BLaER1 treated with 17β-estradiol and CSF1 and Interleukin-3, amounts not matched to agents 10 nM and 100 nM (cell line): ENCODE data around the gene SEC24C.
"Not testable (repeated sequence)": the region's sequence is repeated elsewhere in the genome, so short reads cannot be mapped to it uniquely, and the experiment has no call there.

Experiments used
- H3K27ac ChIP-seq, 11 experiments: shearing (Covaris generic); formaldehyde crosslinking; 2 replicates each; pipeline ENCODE4 v1.8.1; 2022
- H3K27me3 ChIP-seq, 11 experiments: shearing (Covaris generic); formaldehyde crosslinking; 2 replicates each; pipeline ENCODE4 v1.8.1; 2022
- H3K36me3 ChIP-seq, 11 experiments: shearing (Covaris generic); formaldehyde crosslinking; 2 replicates each; pipeline ENCODE4 v1.8.1; 2022
- H3K4me1 ChIP-seq, 10 experiments: shearing (Covaris generic); formaldehyde crosslinking; 2 replicates each; pipeline ENCODE4 v1.8.1; 2022
- H3K4me2 ChIP-seq, 11 experiments: shearing (Covaris generic); formaldehyde crosslinking; 2 replicates each; pipeline ENCODE4 v1.8.1; 2022
- H3K4me3 ChIP-seq, 10 experiments: shearing (Covaris generic); formaldehyde crosslinking; 2 replicates each; pipeline ENCODE4 v1.8.1; 2022
- H3K9ac ChIP-seq, 11 experiments: shearing (Covaris generic); formaldehyde crosslinking; 2 replicates each; pipeline ENCODE4 v1.8.1; 2022
- H3K9me3 ChIP-seq, 11 experiments: shearing (Covaris generic); formaldehyde crosslinking; replicated peaks in 1 of 11; 2 replicates each; pipeline ENCODE4 v1.8.1; 2022
- H4K20me1 ChIP-seq, 11 experiments: shearing (Covaris generic); formaldehyde crosslinking; 2 replicates each; pipeline ENCODE4 v1.8.1; 2022
- Cebpa-rat ChIP-seq, 11 experiments: shearing (Covaris generic); IDR thresholded peaks; 2 replicates each; pipeline ENCODE4 v1.8.1; 2022

Gene SEC24C

DNA sequence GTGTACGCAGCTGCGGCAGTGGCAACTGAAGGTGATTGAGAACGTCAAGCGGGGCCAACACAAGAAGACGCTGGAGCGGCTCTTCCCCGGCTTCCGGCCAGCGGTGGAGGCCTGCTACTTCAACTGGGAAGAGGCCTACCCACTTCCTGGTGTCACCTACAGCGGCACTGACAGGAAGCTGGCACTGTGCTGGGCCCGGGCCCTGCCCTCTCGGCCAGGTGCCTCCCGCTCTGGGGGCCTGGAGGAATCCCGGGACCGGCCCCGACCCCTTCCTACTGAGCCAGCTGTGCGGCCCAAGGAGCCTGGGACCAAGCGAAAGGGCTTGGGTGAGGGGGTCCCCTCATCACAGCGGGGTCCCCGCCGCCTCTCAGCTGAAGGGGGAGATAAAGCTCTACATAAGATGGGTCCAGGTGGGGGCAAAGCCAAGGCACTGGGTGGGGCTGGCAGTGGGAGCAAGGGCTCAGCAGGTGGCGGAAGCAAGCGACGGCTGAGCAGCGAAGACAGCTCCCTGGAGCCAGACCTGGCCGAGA lies 47.8 kb downstream of the SEC24C start:
- peaks cover 80 to 94% (median 87%) of the 10 kb centered on the region in 11 experiments for H3K36me3 ChIP-seq
- H3K27ac ChIP-seq, result no peak overlapping the region
- peaks cover 15 to 84% (median 23%) of the 10 kb centered on the region in 11 experiments; a peak in 20 of 22 replicates for H4K20me1 ChIP-seq
- H3K27me3 ChIP-seq, result no peaks in the 10 kb centered on the region
- TF ChIP-seq Cebpa-rat (IDR thresholded peaks at IDR 0.05), result no peak
- H3K4me1 ChIP-seq, result peaks cover 7 to 15% (median 8%) of the 10 kb centered on the region in 10 experiments; a peak in 19 of 20 replicates
- H3K4me3 ChIP-seq, result no peak overlapping the region
- H3K4me2 ChIP-seq, result no peak overlapping the region
- H3K9me3 ChIP-seq, result no peaks in the 10 kb centered on the region
- no peak overlapping the region for H3K9ac ChIP-seq

DNA sequence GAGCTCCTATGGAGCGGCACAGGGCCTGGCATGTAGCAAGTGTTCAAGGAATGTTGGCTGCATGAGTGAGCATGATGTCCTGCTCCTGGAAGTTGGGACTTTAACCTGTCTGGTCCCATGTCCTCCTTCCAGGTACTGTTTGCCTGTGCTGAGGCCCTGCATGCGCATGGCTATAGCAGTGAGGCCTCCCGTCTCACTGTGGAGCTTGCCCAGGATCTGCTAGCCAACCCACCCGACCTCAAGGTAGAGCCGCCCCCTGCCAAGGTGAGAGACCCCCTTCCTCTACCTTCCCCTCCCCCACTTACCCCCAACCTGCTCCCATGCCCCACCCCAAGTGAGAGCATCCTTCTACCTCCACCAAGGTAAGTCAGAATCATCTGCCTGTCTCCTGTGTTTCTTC lies 49.3 kb downstream of the SEC24C start:
- no peak for TF ChIP-seq Cebpa-rat (IDR thresholded peaks at IDR 0.05)

DNA sequence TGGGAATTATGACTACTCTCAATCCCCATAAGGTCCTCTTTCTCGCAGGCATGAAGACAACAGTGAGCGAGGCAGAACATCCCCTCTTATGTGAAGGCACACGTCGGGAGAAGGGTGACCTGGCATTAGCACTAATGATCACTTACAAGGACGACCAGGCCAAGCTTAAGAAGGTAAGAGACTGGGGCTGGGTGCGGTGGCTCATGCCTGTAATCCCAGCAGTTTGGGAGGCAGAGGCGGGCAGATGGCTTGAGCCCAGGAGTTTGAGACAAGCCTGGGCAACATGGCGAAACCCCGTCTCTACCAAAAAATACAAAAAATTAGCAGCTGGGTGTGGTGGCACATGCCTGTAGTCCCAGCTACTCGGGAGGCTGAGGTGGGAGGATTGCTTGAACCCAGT lies 51.3 kb downstream of the SEC24C start:
- H3K9me3 ChIP-seq, H3K4me2 ChIP-seq, H3K4me1 ChIP-seq, H3K27ac ChIP-seq, H3K4me3 ChIP-seq, H3K27me3 ChIP-seq, H3K9ac ChIP-seq: not testable (repeated sequence)
- Histone ChIP-seq H4K20me1 (peaks cover 0 to 85% (median 4%) of the 10 kb centered on the region in 11 experiments; a peak in 11 of 22 replicates), H3K36me3 (peaks cover 99 to 100% (median 100%) of the 10 kb centered on the region in 11 experiments)

More for the DNA sequence above, 49.3 kb downstream of the SEC24C start:
- no peak overlapping the region for H3K27ac ChIP-seq
- H3K4me3 ChIP-seq, result no peak overlapping the region
- H3K4me1 ChIP-seq, result peaks cover 0 to under 1% (median 0%) of the 10 kb centered on the region in 10 experiments; a peak in 2 of 20 replicates
- H4K20me1 ChIP-seq, result peaks cover under 1 to 84% (median 13%) of the 10 kb centered on the region in 11 experiments; a peak in 17 of 22 replicates
- H3K9ac ChIP-seq, result no peak overlapping the region
- no peaks in the 10 kb centered on the region for H3K9me3 ChIP-seq
- H3K36me3 ChIP-seq, result peaks cover 96 to 100% (median 99%) of the 10 kb centered on the region in 11 experiments
- H3K27me3 ChIP-seq, result no peaks in the 10 kb centered on the region
- no peak overlapping the region for H3K4me2 ChIP-seq

DNA sequence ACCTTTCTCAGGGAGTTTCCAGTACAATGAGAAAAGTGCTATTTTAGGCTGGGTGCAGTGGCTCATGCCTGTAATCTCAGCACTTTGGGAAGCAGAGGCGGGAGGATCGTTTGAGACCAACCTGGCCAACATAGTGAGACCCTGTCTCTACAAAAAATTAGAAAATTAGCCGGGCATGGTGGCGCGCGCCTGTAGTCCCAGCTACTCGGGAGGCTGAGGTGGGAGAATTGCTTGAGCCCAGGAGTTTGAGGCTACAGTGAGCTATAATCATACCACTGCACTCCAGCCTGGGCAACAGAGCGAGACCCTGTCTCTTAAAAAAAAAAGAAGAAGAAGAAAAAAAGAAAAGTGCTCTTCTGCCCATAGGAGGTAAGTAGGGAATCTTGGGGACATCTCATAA lies 51.9 kb downstream of the SEC24C start:
- not testable (repeated sequence) for H3K4me1 ChIP-seq, H3K4me2 ChIP-seq, H3K27me3 ChIP-seq, H3K9ac ChIP-seq, H3K4me3 ChIP-seq, H3K27ac ChIP-seq, H3K9me3 ChIP-seq
- Histone ChIP-seq H4K20me1 (peaks cover 0 to 84% (median 4%) of the 10 kb centered on the region in 11 experiments; a peak in 12 of 22 replicates), H3K36me3 (peaks cover 97 to 100% (median 99%) of the 10 kb centered on the region in 11 experiments)

DNA sequence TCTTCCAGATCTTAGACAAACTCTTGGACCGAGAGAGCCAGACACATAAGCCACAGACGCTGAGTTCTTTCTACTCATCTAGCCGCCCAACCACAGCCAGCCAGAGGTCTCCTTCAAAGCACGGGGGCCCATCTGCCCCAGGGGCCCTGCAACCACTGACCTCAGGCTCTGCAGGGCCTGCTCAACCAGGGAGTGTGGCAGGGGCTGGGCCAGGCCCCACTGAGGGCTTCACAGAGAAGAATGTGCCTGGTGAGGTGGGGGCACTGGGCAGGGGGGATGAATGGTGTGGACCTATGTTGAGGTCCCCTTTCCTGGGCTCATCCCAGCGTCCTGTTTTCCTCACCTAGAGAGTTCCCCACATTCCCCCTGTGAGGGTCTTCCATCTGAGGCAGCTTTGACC lies 52.6 kb downstream of the SEC24C start:
- no peak overlapping the region for H3K27ac ChIP-seq
- no peaks in the 10 kb centered on the region for H3K9me3 ChIP-seq
- H4K20me1 ChIP-seq, result peaks cover 0 to 84% (median 5%) of the 10 kb centered on the region in 11 experiments; a peak in 12 of 22 replicates
- H3K4me1 ChIP-seq, result no peaks in the 10 kb centered on the region; a peak in 1 of 20 replicates
- no peak overlapping the region for H3K9ac ChIP-seq
- no peaks in the 10 kb centered on the region for H3K27me3 ChIP-seq
- H3K36me3 ChIP-seq, result peaks cover 97 to 100% (median 99%) of the 10 kb centered on the region in 11 experiments
- H3K4me3 ChIP-seq, result no peak overlapping the region
- H3K4me2 ChIP-seq, result no peak overlapping the region
- no peak for TF ChIP-seq Cebpa-rat (IDR thresholded peaks at IDR 0.05)

DNA sequence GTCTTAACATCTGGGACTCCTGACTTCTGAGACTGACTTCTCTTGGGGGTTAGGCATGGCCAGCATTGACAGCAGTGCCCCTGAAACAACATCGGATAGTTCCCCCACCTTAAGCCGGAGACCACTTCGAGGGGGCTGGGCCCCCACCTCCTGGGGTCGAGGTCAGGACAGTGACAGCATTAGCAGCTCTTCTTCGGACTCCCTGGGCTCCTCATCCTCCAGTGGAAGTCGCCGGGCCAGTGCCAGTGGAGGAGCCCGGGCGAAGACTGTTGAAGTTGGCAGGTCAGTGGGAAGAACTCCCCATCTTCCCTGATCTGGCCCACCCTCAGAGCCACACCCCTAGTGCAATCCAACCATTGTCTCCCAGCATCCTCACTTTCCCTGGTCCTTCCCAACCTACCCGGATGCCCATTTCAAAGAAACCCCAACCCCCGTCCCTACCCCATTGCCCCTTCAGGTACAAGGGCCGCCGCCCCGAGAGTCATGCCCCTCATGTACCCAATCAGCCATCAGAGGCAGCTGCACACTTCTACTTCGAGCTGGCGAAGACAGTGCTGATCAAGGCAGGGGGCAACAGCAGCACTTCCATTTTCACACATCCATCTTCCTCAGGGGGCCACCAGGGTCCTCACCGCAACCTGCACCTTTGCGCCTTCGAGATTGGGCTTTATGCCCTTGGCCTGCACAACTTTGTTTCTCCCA lies 53.3 kb downstream of the SEC24C start:
- Histone ChIP-seq H3K27ac (no peak overlapping the region), H3K4me3 (no peak overlapping the region), H3K27me3 (no peaks in the 10 kb centered on the region), H3K36me3 (peaks cover 97 to 100% (median 99%) of the 10 kb centered on the region in 11 experiments), H4K20me1 (peaks cover 0 to 84% (median 9%) of the 10 kb centered on the region in 11 experiments; a peak in 12 of 22 replicates), H3K9me3 (no peaks in the 10 kb centered on the region), H3K4me1 (peaks cover 0 to 7% (median 0%) of the 10 kb centered on the region in 10 experiments; a peak in 4 of 20 replicates), H3K9ac (no peak overlapping the region), H3K4me2 (no peak overlapping the region)
- TF ChIP-seq Cebpa-rat (IDR thresholded peaks at IDR 0.05), result no peak

DNA sequence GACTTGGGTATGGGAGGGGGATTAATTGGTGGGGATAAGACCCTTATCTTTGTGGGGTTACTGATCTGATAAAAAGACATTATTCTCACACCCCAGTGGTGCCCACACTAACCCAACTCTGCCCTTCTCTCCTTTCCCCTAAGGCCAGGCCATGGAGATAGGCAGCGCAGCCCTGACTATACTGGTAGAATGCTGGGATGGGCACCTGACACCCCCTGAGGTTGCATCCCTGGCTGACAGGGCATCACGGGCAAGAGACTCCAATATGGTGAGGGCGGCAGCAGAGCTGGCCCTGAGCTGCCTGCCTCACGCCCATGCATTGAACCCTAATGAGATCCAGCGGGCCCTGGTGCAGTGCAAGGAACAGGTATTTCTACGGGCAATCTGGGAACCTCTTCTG lies 53.9 kb downstream of the SEC24C start:
- H3K9me3 ChIP-seq, result no peaks in the 10 kb centered on the region
- no peak overlapping the region for H3K4me2 ChIP-seq
- H3K27me3 ChIP-seq, result no peaks in the 10 kb centered on the region
- peaks cover 97 to 100% (median 99%) of the 10 kb centered on the region in 11 experiments for H3K36me3 ChIP-seq
- TF ChIP-seq Cebpa-rat (IDR thresholded peaks at IDR 0.05), result no peak
- peaks cover 0 to 84% (median 9%) of the 10 kb centered on the region in 11 experiments; a peak in 11 of 22 replicates for H4K20me1 ChIP-seq
- no peak overlapping the region for H3K9ac ChIP-seq
- H3K4me3 ChIP-seq, result no peak overlapping the region
- H3K27ac ChIP-seq, result no peak overlapping the region
- H3K4me1 ChIP-seq, result peaks cover 0 to 13% (median 0%) of the 10 kb centered on the region in 10 experiments; a peak in 6 of 20 replicates

DNA sequence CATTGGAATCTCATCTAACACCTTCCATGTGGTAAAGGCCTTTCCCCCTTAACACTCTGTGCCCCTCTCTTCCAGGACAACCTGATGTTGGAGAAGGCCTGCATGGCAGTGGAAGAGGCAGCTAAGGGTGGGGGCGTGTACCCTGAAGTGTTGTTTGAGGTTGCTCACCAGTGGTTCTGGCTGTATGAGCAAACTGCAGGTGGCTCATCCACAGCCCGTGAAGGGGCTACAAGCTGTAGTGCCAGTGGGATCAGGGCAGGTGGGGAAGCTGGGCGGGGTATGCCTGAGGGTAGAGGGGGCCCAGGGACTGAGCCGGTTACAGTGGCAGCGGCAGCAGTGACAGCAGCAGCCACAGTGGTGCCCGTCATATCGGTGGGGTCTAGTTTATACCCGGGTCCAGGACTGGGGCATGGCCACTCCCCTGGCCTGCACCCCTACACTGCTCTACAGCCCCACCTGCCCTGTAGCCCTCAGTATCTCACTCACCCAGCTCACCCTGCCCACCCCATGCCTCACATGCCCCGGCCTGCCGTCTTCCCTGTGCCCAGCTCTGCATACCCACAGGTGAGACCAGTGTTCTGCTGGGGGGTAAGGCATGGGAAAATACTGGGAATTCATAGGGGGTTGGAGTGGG lies 54.9 kb downstream of the SEC24C start:
- no peaks in the 10 kb centered on the region for H3K27me3 ChIP-seq
- no peak overlapping the region for H3K27ac ChIP-seq
- TF ChIP-seq Cebpa-rat (IDR thresholded peaks at IDR 0.05), result no peak
- no peak overlapping the region for H3K4me2 ChIP-seq
- H3K9ac ChIP-seq, result no peak overlapping the region
- no peaks in the 10 kb centered on the region for H3K9me3 ChIP-seq
- peaks cover 5 to 23% (median 6%) of the 10 kb centered on the region in 10 experiments; a peak in 16 of 20 replicates for H3K4me1 ChIP-seq
- H4K20me1 ChIP-seq, result peaks cover 0 to 87% (median 9%) of the 10 kb centered on the region in 11 experiments; a peak in 11 of 22 replicates
- peaks cover 91 to 100% (median 98%) of the 10 kb centered on the region in 11 experiments for H3K36me3 ChIP-seq
- no peak overlapping the region for H3K4me3 ChIP-seq

DNA sequence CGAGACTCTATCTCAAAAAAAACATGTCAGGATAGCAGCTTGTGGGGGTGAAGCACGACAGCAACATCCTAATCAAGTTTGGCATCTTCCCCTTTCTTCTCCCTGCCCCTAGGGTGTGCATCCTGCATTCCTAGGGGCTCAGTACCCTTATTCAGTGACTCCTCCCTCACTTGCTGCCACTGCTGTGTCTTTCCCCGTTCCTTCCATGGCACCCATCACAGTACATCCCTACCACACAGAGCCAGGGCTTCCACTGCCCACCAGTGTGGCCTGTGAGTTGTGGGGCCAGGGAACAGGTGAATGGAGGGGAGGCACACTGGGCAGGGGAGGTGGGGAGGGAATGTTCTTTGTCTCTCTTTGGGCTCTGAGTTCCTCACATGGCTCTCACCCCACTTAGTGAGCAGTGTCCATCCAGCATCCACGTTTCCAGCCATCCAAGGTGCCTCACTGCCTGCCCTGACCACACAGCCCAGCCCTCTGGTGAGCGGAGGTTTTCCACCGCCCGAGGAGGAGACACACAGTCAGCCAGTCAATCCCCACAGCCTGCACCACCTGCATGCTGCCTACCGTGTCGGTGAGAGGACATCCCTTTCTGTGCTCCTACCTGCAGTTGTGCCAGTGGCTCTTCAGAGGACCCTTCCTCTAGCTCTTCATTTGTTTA lies 55.9 kb downstream of the SEC24C start:
- Histone ChIP-seq H3K4me1 (peaks cover 6 to 32% (median 13%) of the 10 kb centered on the region in 10 experiments; a peak in 16 of 20 replicates), H3K27me3 (no peaks in the 10 kb centered on the region), H3K4me3 (no peak overlapping the region), H3K27ac (no peak overlapping the region), H4K20me1 (peaks cover 0 to 86% (median 9%) of the 10 kb centered on the region in 11 experiments; a peak in 11 of 22 replicates), H3K9me3 (no peaks in the 10 kb centered on the region), H3K36me3 (peaks cover 87 to 100% (median 98%) of the 10 kb centered on the region in 11 experiments), H3K9ac (no peak overlapping the region), H3K4me2 (no peak overlapping the region)
- TF ChIP-seq Cebpa-rat (IDR thresholded peaks at IDR 0.05), result no peak
